HUES6 (cell line): ENCODE results near the gene ANKRD16.

Source experiments
- H3K27ac ChIP-seq: 2 replicates; pipeline ENCODE4 v1.7.0; 2013; ENCODE audit warnings: low read depth, mild to moderate bottlenecking, low read length, inconsistent platforms
- H3K27me3 ChIP-seq: 2 replicates; pipeline ENCODE4 v1.6.1; 2013; ENCODE audit warnings: low read length; ENCODE audit not compliant: control insufficient read depth, insufficient read depth
- H3K36me3 ChIP-seq: 2 replicates; pipeline ENCODE4 v1.6.1; 2013; ENCODE audit warnings: low read length; ENCODE audit not compliant: control insufficient read depth, insufficient read depth
- H3K4me1 ChIP-seq: 2 replicates; pipeline ENCODE4 v1.6.1; 2013; ENCODE audit warnings: low read length; ENCODE audit not compliant: control insufficient read depth, insufficient read depth
- H3K4me3 ChIP-seq: 2 replicates; pipeline ENCODE4 v1.5.1; 2013; ENCODE audit warnings: low read depth, low read length
- H3K9ac ChIP-seq: one replicate; pipeline ENCODE4 v1.6.1; 2013; ENCODE audit warnings: mild to moderate bottlenecking, low read length
- H3K9me3 ChIP-seq: 2 replicates; pipeline ENCODE4 v1.6.1; 2013; ENCODE audit warnings: low read depth, low read length; ENCODE audit not compliant: control insufficient read depth, insufficient read depth

The ANKRD16 gene

GRCh38 chr10:5889624-5890451, at the start of gene ANKRD16, which contains the start of gene FBH1:
ANKRD16 (minus strand) TSS chr10:5889893; CDS start chr10:5889354, 539 bp downstream.
FBH1 (plus strand) TSS chr10:5890243; CDS start chr10:5890346, 103 bp downstream.
- H3K36me3 ChIP-seq = peaks cover 43% of the 10 kb centered on the region
- peak within 1 kb of the TSS; percentile 64; the same call in 1 of the 2 replicates for H3K27ac ChIP-seq
- peaks cover 19% of the 10 kb centered on the region; the same call in 1 of the 2 replicates for H3K4me1 ChIP-seq
- peak within 1 kb of the TSS; percentile 98 for H3K4me3 ChIP-seq
- H3K9me3 ChIP-seq = no peaks in the 10 kb centered on the region
- H3K27me3 ChIP-seq = no peaks in the 10 kb centered on the region
- H3K9ac ChIP-seq = peak within 1 kb of the TSS; percentile 90

GRCh38 chr10:5938291-5938690, 48.6 kb upstream of the ANKRD16 start:
- Histone ChIP-seq H3K9ac (no peak overlapping the region), H3K9me3 (no peaks in the 10 kb centered on the region), H3K4me3 (no peak overlapping the region), H3K4me1 (no peaks in the 10 kb centered on the region), H3K27ac (no peak overlapping the region), H3K27me3 (no peaks in the 10 kb centered on the region), H3K36me3 (peaks cover 41% of the 10 kb centered on the region)

GRCh38 chr10:5937016-5937415, 47.3 kb upstream of the ANKRD16 start:
- Histone ChIP-seq H3K36me3 (peaks cover 53% of the 10 kb centered on the region), H3K27ac (no peak overlapping the region), H3K9me3 (no peaks in the 10 kb centered on the region), H3K27me3 (no peaks in the 10 kb centered on the region), H3K4me3 (no peak overlapping the region), H3K4me1 (no peaks in the 10 kb centered on the region), H3K9ac (no peak overlapping the region)

GRCh38 chr10:5935628-5936027, 45.9 kb upstream of the ANKRD16 start:
- Histone ChIP-seq H3K4me1 (no peaks in the 10 kb centered on the region), H3K9ac (no peak overlapping the region), H3K9me3 (no peaks in the 10 kb centered on the region), H3K27me3 (no peaks in the 10 kb centered on the region), H3K4me3 (no peak overlapping the region), H3K27ac (no peak overlapping the region), H3K36me3 (peaks cover 65% of the 10 kb centered on the region)

- peaks cover 81% of the 10 kb centered on the region for H3K36me3 ChIP-seq
- no peak overlapping the region for H3K9ac ChIP-seq
- no peaks in the 10 kb centered on the region for H3K27me3 ChIP-seq
- no peak overlapping the region for H3K27ac ChIP-seq
- no peak overlapping the region for H3K4me3 ChIP-seq
- H3K4me1 ChIP-seq = no peaks in the 10 kb centered on the region
- no peaks in the 10 kb centered on the region for H3K9me3 ChIP-seq
Observed at GRCh38 chr10:5933909-5934546, 44.3 kb upstream of the ANKRD16 start.

- H3K9ac ChIP-seq = no peak overlapping the region
- no peaks in the 10 kb centered on the region for H3K4me1 ChIP-seq
- H3K27me3 ChIP-seq = no peaks in the 10 kb centered on the region
- H3K27ac ChIP-seq = no peak overlapping the region
- no peak overlapping the region for H3K4me3 ChIP-seq
- H3K36me3 ChIP-seq = peaks cover 83% of the 10 kb centered on the region
- no peaks in the 10 kb centered on the region for H3K9me3 ChIP-seq
Observed at GRCh38 chr10:5932345-5932744, 42.7 kb upstream of the ANKRD16 start.

GRCh38 chr10:5930272-5930671, 40.6 kb upstream of the ANKRD16 start:
- Histone ChIP-seq H3K9me3 (no peaks in the 10 kb centered on the region), H3K4me1 (no peaks in the 10 kb centered on the region), H3K9ac (no peak overlapping the region), H3K27me3 (no peaks in the 10 kb centered on the region), H3K36me3 (peaks cover 82% of the 10 kb centered on the region), H3K27ac (no peak overlapping the region), H3K4me3 (no peak overlapping the region)

- Histone ChIP-seq H3K9me3 (no peaks in the 10 kb centered on the region), H3K4me1 (no peaks in the 10 kb centered on the region), H3K27me3 (no peaks in the 10 kb centered on the region), H3K36me3 (peaks cover 85% of the 10 kb centered on the region), H3K27ac (no peak overlapping the region), H3K4me3 (no peak overlapping the region), H3K9ac (no peak overlapping the region)
Observed at GRCh38 chr10:5929442-5929841, 39.7 kb upstream of the ANKRD16 start.

- Histone ChIP-seq H3K36me3 (peaks cover 95% of the 10 kb centered on the region), H3K4me1 (no peaks in the 10 kb centered on the region), H3K27me3 (no peaks in the 10 kb centered on the region), H3K4me3 (no peak overlapping the region), H3K9ac (no peak overlapping the region), H3K9me3 (no peaks in the 10 kb centered on the region), H3K27ac (no peak overlapping the region)
Observed at GRCh38 chr10:5927306-5927705, 37.6 kb upstream of the ANKRD16 start.

GRCh38 chr10:5924889-5925288, 35.2 kb upstream of the ANKRD16 start:
- H3K9ac ChIP-seq = no peak overlapping the region
- H3K36me3 ChIP-seq = peaks cover 97% of the 10 kb centered on the region
- no peaks in the 10 kb centered on the region for H3K4me1 ChIP-seq
- H3K27ac ChIP-seq = no peak overlapping the region
- no peaks in the 10 kb centered on the region for H3K27me3 ChIP-seq
- no peak overlapping the region for H3K4me3 ChIP-seq
- no peaks in the 10 kb centered on the region for H3K9me3 ChIP-seq

- no peaks in the 10 kb centered on the region for H3K4me1 ChIP-seq
- H3K4me3 ChIP-seq = no peak overlapping the region
- no peaks in the 10 kb centered on the region for H3K27me3 ChIP-seq
- H3K36me3 ChIP-seq = peaks cover 94% of the 10 kb centered on the region
- H3K9ac ChIP-seq = no peak overlapping the region
- no peak overlapping the region for H3K27ac ChIP-seq
- H3K9me3 ChIP-seq = no peaks in the 10 kb centered on the region
Observed at GRCh38 chr10:5921746-5922145, 32.1 kb upstream of the ANKRD16 start.
